AML-193 (cell line): ENCODE measurements around the gene PLAAT1.

Experiments
- DNase-seq, 2 experiments: peaks; one replicate each; lab custom pipeline; 2025; lab: John Stamatoyannopoulos, UW

PLAAT1 gene

DNA sequence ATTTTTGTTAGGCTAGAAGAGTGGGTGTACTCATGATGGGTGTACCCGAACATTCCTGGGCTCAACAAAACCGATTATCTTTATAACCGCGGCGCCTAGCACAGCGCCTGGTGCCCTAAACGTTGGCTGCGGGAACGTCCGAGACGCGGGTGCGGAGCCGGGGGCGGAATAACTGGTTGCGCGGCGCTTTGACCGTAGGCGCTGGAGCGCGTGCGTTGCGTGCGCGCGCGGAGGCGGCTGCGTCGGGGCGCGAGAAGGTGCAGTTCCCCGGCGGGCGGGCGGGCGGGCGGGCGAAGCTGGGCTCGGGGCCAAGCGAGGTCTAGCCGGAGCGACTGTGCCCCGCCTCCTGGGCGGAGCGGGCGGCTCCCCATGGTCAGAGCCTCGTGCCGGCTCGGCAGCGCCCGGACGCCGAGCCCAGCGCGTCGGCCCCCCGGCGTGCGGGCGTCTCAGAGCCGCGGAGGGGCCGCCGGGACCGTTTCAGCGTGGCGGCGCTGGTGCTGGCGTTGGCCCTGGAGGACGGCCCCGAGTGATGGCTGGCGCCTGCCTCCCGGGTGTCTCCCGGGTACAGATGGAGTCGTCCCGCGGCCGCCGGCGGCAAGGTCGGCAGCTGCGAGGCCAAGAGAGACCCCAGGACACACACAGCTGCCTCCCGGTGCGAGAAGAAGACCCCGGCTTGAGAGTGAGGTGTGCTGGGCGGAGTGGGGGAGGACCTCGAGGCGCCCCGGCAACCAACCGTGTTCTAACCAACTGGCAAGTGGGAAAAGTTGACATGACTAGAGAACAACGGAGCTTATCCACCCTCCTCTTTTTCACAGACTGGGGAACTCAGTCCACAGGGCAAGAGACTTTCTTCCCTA lies at the start of gene PLAAT1:
PLAAT1 (plus strand) TSS at position 373 of the 857 bp plus-strand sequence. CDS start 14,429 bp downstream, outside the sequence.
- DNase-seq = no peak

GRCh38 chr3:193194371-193194770 lies 46.7 kb upstream of the PLAAT1 start:
- DNase-seq = no peak

GRCh38 chr3:193196746-193197145 lies 44.3 kb upstream of the PLAAT1 start:
- DNase-seq = no peak

DNA sequence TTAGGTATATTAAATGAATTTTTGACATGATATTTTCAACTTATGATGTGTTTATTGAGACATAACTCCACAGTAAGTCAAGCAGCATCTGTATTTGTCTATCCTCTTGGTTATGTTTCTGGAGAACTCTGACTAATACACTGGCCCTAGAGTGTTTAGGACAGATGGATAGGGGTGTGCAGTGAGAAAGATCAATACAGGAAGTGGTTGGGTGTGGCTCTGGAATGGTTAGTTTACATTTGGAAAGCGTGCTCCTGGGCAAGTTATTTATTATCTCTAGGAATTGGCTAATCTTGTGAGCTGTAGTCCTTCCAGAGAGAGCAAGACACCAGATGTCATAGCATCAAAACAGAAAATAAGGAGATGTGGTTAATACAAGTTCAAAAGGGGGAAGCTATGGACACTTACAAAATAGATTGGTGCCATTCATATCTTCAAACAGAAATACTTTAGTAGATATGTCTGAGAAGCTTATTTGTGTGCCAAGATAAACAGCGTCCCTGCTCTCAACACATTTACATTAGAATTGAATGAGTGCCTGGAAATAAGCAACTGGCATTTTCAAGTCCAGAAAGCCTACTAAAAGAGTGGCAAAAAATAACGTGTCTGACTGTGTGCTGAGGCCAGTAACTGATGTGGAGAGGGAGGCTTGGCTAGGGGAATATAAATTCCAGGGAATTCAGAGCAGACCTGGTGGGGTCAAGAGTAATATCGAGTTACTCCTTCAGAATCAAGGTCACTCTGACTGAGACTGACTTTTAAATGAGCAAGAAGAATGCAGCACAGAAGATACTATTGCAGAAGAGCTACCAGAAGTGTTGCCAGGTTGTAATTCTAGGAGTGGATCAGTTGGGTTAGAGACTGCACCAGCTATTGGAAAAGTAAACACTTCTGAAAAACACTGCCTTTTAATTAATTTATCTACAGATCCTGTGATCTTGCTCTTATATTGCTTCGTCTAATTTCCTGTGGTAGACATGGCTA lies 33.4 kb upstream of the PLAAT1 start:
- DNase-seq = no peak

GRCh38 chr3:193210618-193211017 lies 30.4 kb upstream of the PLAAT1 start:
- no peak for DNase-seq

DNA sequence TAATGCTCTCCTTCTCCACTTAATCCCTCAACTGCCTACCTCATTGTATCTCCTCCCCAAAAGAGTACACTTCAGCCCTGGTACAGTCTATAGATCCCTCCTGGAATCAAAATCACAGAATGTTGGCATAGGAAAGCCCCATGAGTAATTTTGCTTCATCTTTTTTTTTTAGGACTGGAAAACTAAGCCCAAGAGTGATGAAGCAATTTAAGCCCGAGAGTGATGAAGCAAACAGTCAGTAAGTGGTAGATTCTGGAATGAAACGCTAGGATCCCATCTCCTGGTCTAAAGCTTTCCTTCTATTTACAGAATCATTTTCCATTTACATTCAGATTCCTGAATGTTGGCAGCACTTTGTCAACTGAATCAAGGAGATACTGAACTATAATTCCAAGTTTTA lies 29.8 kb upstream of the PLAAT1 start:
- no peak for DNase-seq

GRCh38 chr3:193211984-193212383 lies 29.0 kb upstream of the PLAAT1 start:
- DNase-seq = no peak

- no peak for DNase-seq
Observed at GRCh38 chr3:193212844-193213243, 28.2 kb upstream of the PLAAT1 start.

GRCh38 chr3:193214445-193214844 lies 26.6 kb upstream of the PLAAT1 start:
- no peak for DNase-seq

DNA sequence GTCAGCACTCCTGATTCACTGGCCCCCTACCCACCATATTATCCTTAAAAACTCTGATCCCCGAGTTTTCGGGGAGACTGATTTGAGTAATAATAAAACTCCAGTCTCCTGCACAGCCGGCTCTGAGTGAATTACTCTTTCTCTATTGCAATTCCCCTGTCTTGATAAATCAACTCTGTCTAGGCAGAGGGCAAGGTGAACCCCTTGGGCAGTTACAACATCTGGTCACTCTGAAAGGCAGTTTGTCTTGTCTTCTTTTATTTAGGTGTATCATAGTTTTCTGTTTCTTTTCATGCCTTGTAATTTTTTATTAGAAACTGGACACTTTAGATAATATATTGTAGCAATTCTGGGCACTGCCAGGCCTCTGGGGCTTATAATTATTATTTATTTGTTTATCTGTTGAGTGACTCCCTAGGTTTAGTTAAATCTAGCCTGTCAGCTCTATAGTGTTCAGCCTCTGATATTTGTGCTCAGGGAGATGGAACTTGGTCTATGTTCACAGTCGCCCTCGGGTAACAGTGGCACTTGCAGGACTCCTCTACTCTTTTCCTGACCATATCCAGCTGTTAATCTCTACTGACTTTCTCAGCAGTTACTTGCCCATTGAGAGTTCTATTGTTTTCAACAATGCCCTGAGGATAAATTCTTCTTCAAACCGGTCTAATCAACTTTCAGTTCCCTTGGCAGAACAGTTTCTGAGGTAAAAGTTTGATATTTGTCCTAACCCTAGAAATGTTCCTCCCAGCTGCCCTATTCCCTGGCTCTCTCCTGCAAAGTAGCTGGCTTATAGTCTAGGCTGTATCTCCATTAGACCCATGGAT lies 15.5 kb upstream of the PLAAT1 start:
- DNase-seq = no peak

GRCh38 chr3:193228206-193228605 lies 12.8 kb upstream of the PLAAT1 start:
- DNase-seq = no peak

GRCh38 chr3:193229851-193230420 lies 11.1 kb upstream of the PLAAT1 start:
- no peak for DNase-seq

GRCh38 chr3:193230610-193231009 lies 10.4 kb upstream of the PLAAT1 start:
- DNase-seq = no peak

DNA sequence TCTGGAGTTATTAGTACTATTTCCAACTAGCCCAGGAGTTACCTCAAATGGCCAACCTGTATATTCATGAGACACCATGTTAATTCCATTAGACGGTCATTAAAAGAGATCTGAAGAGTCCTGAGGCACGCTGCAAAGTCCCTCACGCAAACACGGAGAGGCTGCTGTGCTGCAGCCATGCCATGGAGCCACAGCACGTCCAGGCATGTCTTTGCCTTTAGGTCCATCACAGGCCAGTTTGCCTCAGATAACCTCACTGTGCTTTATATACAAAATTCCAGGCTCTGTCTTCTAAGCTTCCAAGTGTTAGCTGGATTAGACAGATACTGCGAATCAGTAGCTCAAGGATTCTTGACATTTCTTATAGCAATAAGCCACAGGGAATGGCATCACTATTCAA lies 9.8 kb upstream of the PLAAT1 start:
- no peak for DNase-seq

GRCh38 chr3:193236599-193236998 lies 4.4 kb upstream of the PLAAT1 start:
- DNase-seq = no peak

DNA sequence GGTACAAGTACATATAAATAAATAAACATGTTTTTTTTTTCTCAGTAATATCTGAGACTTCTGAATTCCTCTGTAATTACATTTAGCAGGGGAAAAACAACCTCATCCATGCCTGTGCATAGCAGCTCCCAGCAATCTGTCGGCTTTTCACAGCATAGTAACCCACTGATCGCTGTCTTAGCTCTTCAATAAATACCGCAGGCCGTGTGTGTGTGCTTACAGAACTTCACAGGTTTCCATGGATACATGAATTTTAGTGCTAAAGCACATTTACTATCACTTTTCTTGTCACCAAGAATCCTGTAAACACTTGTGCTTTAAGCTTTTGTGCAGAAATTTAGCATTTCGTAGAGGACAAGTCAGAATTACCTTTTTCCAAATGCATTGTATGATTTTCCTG lies 4.0 kb upstream of the PLAAT1 start:
- DNase-seq = no peak

- no peak for DNase-seq
Observed at GRCh38 chr3:193240436-193240849, 579 bp upstream of the PLAAT1 start.

DNA sequence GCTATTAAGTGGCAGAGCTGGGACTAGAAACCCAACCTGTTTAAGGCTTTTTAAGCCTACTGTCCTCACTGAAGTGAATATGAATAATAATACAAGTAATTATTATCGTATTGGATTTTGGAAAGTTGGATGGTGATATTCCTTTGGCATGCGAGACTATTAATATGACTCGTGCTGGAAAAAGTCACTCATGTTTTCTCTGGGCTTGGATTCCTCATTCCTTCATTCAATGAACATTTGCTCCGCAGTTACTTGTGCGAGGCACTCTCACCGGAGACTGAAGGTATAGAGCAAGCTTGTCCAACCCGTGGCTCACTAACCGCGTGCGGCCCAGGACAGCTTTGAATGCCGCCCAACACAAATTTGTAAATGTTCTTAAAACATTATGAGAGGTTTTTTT lies 694 bp downstream of the PLAAT1 start:
- DNase-seq = no peak

GRCh38 chr3:193243571-193243970 lies 2.5 kb downstream of the PLAAT1 start:
- no peak for DNase-seq

- no peak for DNase-seq
Observed at GRCh38 chr3:193248848-193249468, 7.9 kb downstream of the PLAAT1 start.

DNA sequence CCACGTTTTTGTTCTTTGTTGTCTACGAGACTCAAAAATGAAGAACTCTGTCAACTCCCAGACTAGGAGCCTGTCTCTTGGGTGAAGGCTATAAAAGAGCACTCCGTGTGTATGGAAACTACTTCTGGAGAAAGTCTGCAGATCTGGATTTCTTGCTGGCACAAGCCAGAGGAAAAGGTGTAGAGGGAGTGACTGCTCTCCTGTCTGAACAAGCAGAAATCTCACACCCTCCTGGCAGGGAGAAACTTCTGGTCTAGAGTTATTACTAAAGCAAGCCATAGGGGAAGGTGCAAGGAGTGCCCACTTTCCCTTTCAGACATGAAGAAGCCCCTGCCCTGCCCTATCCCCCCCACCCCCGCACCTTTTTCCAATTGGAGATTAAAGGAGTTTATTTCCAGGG lies 9.5 kb downstream of the PLAAT1 start:
- DNase-seq = no peak
